Fibroblast of mammary gland (primary cell): ENCODE measurements around the gene CDHR5.

ENCODE experiments used
- DNase-seq: peaks from one replicate; pipeline ENCODE4 v3.0.0-alpha.2; 2010; ENCODE audit warnings: low read depth
- H3K4me3 ChIP-seq: 2 replicates; pipeline ENCODE4 v1.5.1; 2011; ENCODE audit warnings: low read depth, mild to moderate bottlenecking, low read length, moderate library complexity; ENCODE audit not compliant: control insufficient read depth
- TF ChIP-seq, protein P1 (sequence below): conservative IDR thresholded peaks from 2 replicates; pipeline ENCODE4 v1.5.1; 2011; ENCODE audit warnings: low read depth, low read length, inconsistent platforms; ENCODE audit not compliant: control insufficient read depth, insufficient read depth

The CDHR5 gene

DNA sequence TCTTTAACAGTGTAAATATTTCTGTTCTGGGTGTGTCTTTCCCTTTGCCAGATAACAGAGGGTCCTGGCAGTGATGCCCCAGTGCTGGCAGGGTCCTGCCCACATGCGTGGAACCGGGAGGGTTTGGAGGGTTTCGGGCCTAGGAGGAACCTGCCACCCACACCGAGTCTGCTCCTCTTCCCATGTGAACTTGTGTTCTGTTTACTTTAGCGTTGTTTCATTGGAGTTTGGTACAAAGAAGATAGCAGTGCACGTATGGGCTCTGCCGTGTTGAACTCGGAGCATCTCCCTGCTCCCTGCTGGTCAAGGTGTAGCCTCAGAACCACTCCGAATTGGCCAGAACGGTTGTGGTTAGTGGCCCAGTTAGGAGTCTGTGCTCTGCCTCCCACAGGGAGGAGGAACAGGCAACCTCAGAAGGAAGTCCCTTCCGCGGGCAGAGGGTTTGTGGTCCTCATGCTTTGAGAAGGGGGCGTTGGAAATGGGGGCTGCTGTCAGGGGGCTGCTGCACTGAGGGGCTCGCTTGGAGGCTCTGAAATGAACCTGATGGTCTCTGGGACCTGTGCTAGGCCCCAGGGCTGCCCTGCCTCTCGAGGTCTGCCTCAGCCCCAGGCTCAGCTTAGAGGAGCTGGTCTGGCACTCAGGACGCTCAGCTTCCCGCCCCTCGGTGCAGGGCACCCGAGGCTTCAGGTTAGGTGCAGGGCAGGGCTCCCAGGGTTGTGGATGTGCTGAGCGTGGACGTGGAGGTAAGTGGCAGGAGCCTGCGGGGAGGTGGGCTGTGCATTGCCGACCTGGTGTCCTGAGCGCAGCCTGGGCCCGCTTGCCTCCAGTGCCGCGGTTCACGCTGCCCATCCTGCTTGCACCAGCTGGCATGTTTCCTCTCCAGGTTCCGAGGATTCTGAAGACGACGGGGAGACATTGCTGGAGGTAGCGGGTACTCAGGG lies 38.1 kb downstream of the CDHR5 start:
- DNase-seq = no peak
- no peak overlapping the region for H3K4me3 ChIP-seq
- TF ChIP-seq, protein P1, sequence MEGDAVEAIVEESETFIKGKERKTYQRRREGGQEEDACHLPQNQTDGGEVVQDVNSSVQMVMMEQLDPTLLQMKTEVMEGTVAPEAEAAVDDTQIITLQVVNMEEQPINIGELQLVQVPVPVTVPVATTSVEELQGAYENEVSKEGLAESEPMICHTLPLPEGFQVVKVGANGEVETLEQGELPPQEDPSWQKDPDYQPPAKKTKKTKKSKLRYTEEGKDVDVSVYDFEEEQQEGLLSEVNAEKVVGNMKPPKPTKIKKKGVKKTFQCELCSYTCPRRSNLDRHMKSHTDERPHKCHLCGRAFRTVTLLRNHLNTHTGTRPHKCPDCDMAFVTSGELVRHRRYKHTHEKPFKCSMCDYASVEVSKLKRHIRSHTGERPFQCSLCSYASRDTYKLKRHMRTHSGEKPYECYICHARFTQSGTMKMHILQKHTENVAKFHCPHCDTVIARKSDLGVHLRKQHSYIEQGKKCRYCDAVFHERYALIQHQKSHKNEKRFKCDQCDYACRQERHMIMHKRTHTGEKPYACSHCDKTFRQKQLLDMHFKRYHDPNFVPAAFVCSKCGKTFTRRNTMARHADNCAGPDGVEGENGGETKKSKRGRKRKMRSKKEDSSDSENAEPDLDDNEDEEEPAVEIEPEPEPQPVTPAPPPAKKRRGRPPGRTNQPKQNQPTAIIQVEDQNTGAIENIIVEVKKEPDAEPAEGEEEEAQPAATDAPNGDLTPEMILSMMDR = no peak

DNA sequence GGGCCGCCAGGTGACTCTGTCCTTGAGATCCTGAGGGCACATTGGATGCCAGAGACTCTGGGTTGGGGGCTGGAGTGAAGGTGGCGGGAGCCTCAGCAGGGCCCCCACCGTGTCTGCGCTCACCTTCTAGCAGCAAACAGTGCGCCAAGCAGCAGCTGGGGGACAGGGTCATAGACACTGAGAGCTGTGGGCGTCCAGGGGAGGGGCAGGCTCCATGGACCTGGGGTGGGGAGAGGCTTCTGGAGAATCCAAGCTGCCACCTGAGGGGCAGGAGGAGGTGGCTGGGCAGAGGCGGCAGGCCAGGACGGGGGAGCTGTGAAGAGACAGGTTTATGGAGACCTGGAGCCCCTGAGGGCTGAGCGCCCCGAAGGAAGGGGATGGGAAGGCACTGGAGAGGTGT lies 40.5 kb downstream of the CDHR5 start:
- DNase-seq = no peak
- TF ChIP-seq, protein P1 = no peak
- no peak overlapping the region for H3K4me3 ChIP-seq

DNA sequence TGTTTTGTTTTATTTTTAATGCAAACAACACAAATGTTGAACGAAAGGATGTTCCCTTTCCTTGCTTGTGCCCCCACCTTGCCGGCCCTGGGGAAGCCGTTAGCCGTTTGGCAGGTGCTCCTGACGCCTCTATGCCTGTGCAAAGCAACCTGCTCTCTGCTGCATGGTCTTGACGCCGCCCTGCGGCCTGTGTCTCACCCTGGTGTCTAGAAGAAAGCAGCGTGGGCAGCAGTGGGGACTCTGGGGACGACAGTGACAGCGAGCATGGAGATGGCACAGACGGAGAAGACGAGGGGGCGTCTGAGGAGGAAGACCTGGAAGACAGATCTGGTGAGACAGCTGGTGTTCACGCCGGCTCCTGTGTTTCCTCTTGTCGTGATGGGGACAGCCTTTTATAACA lies 43.0 kb downstream of the CDHR5 start:
- DNase-seq = no peak
- TF ChIP-seq, protein P1 = no peak
- H3K4me3 ChIP-seq = no peak overlapping the region

DNA sequence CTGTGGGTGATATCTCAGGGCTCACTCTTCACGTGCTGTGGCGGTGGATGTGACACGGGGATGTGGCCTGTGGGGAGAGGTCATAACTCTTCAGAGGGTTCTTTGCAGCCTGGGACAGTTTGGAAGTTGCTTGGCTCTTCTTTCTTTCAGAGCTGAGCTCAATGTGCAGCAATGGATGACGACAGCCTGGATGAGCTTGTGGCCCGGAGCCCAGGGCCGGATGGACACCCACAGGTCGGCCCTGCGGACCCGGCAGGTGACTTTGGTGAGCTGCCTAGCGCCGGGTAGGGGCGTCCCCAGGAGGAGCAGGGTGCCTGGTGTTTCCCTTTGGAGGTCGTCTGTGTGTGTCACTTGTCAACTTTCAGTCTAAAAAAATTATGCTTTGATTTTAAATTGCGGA lies 43.4 kb downstream of the CDHR5 start:
- H3K4me3 ChIP-seq = no peak overlapping the region
- no peak for DNase-seq

DNA sequence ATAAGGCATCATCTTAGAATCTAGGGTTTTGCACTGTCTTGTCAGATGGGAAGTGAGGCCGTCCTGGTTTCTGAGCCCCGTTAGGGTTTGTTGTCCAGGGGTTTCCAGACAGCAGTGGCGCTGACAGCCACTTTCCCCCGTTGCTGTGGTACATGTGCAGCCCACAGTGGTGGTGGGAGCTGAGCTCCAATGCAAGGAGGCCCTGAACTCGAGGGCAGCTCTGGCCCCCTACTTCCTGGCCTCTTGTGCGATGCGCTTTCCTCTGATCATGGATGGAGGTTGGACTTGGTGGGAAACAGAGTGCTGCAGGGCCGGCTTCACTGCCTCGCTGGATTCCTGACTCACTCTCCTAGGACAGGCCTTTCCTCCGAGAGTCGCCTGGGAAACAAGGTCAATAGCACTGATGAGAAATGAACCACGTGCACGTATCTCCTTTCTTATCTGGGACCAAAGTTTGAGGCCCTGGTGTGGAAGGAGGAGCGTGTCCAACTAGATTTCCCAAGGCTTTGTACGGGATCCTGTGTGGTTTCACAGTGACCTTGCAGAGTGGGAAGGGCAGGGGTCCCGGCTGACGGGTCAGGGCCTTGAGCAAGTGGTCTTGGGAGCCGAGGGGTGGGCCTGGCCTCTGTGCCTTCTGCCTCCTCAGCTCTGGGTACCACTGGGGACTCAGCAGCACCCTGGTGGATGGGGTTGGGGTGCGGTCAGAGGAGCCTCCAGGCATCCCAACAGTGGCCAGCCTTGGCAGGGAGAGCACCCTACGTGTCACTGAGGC lies 44.7 kb downstream of the CDHR5 start:
- TF ChIP-seq, protein P1 = no peak
- no peak overlapping the region for H3K4me3 ChIP-seq
- DNase-seq = peak; percentile 46

More for the DNA sequence above, 43.4 kb downstream of the CDHR5 start:
- TF ChIP-seq, protein P1 = no peak

DNA sequence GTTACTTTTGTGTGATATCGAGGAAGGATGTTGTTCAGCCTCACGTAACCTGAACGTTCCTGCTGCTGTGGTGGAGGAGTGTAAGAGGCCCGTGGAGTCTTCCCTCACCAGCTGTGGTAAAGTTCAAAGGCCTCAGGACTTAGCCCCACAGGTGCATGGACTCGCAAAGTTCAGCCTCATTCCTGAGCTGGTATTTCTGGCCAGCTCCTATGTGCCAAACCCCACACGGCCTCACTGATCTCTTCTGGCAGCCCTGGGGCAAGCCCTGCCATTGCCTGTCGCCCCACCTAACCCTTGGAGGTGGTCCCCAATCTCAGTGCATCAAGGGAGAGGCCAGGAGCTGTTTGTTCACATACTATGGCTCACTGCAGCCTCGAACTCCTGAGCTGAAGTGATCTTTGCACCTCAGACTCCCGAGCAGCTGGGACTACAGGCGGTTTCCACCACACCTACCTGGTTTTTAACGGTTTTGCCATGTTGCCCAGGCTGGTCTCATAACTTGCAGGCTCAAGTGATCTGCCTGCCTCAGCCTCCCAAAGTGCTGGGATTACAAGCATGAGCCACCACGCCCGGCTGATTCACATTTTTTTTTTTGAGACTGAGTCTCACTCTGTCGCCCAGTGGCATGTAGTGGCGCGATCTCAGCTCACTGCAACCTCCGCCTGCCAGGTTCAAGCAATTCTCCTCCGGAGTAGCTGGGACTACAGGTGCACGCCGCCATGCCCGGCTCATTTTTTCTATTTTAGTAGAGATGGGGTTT lies 46.3 kb downstream of the CDHR5 start:
- DNase-seq = no peak
- peak overlapping the region; percentile 92 for H3K4me3 ChIP-seq
- TF ChIP-seq, protein P1 = no peak
